Activated T-helper 1 cell treated with anti-CD3 and anti-CD28 coated beads, Interleukin-2, amount 50 U/mL, for 16 hours (primary cell): ENCODE data around the gene NPAS2.

Experiments used
- DNase-seq, 2 donors: peaks; one replicate each; pipeline ENCODE4 v3.0.0-alpha.2; 2020; ENCODE audit warnings: low read depth in 1 of 2, low spot score in 1 of 2

The NPAS2 gene

GRCh38 chr2:100853909-100854810, 34.2 kb downstream of the NPAS2 start:
- DNase-seq: no peak

- DNase-seq: no peak
Observed at GRCh38 chr2:100855084-100855483, 35.1 kb downstream of the NPAS2 start.

- DNase-seq: no peak
Observed at GRCh38 chr2:100855606-100856005, 35.7 kb downstream of the NPAS2 start.

- no peak for DNase-seq
Observed at GRCh38 chr2:100856732-100857131, 36.8 kb downstream of the NPAS2 start.

- DNase-seq: no peak
Observed at GRCh38 chr2:100857341-100857740, 37.4 kb downstream of the NPAS2 start.

- DNase-seq: no peak
Observed at GRCh38 chr2:100857915-100858314, 38.0 kb downstream of the NPAS2 start.

- no peak for DNase-seq
Observed at GRCh38 chr2:100859902-100860301, 40.0 kb downstream of the NPAS2 start.

- no peak for DNase-seq
Observed at GRCh38 chr2:100861340-100861739, 41.4 kb downstream of the NPAS2 start.

GRCh38 chr2:100862081-100862480, 42.1 kb downstream of the NPAS2 start:
- DNase-seq: no peak

- DNase-seq: no peak
Observed at GRCh38 chr2:100865816-100866460, 46.0 kb downstream of the NPAS2 start.

GRCh38 chr2:100868083-100868482, 48.1 kb downstream of the NPAS2 start:
- DNase-seq: no peak

GRCh38 chr2:100869120-100869519, 49.2 kb downstream of the NPAS2 start:
- DNase-seq: no peak

- no peak for DNase-seq
Observed at GRCh38 chr2:100870652-100871531, 51.0 kb downstream of the NPAS2 start.

- DNase-seq: no peak
Observed at GRCh38 chr2:100875516-100876230, 55.7 kb downstream of the NPAS2 start.

- no peak for DNase-seq
Observed at GRCh38 chr2:100876231-100876860, 56.4 kb downstream of the NPAS2 start.

- DNase-seq: no peak
Observed at GRCh38 chr2:100877555-100877954, 57.6 kb downstream of the NPAS2 start.

GRCh38 chr2:100878000-100878791, 58.3 kb downstream of the NPAS2 start:
- no peak for DNase-seq

GRCh38 chr2:100879296-100879695, 59.4 kb downstream of the NPAS2 start:
- no peak for DNase-seq

GRCh38 chr2:100880036-100880435, 60.1 kb downstream of the NPAS2 start:
- DNase-seq: no peak

- no peak for DNase-seq
Observed at GRCh38 chr2:100880730-100881129, 60.8 kb downstream of the NPAS2 start.
